Measurements from ENCODE around the gene JPT1. TPM values are rescaled to one million over a fixed set of nuclear protein-coding genes. Genes with fewer than 3 reads are reported as not detected.
A peak's percentile ranks its signal among the peaks of the same experiment; 100 is the strongest.
"Not testable (repeated sequence)": the region's sequence is repeated elsewhere in the genome, so short reads cannot be mapped to it uniquely, and the experiment has no call there.

Gene JPT1
- total RNA-seq, 1 donor: 189 TPM

DNA sequence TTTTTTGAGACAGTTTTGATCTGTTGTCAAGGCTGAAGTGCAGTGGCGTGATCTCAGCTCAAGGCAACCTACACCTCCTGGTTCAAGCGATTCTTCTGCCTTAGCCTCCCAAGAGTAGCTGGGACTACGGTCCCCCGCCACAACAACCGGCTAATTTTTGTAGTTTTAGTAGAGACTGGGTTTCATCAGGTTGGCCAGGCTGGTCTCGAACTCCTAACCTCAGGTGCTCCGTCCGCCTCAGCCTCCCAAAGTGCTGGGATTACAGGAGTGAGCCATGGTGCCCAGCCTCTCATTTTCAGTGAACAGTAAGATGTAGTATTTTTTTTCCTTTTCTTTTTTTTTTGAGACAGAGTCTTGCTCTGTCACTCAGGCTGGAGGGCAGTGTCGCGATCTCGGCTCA, 20.7 kb upstream of the JPT1 start:
- TF ChIP-seq, protein P1, sequence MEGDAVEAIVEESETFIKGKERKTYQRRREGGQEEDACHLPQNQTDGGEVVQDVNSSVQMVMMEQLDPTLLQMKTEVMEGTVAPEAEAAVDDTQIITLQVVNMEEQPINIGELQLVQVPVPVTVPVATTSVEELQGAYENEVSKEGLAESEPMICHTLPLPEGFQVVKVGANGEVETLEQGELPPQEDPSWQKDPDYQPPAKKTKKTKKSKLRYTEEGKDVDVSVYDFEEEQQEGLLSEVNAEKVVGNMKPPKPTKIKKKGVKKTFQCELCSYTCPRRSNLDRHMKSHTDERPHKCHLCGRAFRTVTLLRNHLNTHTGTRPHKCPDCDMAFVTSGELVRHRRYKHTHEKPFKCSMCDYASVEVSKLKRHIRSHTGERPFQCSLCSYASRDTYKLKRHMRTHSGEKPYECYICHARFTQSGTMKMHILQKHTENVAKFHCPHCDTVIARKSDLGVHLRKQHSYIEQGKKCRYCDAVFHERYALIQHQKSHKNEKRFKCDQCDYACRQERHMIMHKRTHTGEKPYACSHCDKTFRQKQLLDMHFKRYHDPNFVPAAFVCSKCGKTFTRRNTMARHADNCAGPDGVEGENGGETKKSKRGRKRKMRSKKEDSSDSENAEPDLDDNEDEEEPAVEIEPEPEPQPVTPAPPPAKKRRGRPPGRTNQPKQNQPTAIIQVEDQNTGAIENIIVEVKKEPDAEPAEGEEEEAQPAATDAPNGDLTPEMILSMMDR (IDR thresholded peaks at IDR 0.05; ENCODE audit: insufficient read depth, low read depth, low read length): no peak
- DNase-seq (ENCODE audit: low read depth): no peak
- H3K4me3 ChIP-seq (ENCODE audit: low read depth, low read length): no peak overlapping the region

DNA sequence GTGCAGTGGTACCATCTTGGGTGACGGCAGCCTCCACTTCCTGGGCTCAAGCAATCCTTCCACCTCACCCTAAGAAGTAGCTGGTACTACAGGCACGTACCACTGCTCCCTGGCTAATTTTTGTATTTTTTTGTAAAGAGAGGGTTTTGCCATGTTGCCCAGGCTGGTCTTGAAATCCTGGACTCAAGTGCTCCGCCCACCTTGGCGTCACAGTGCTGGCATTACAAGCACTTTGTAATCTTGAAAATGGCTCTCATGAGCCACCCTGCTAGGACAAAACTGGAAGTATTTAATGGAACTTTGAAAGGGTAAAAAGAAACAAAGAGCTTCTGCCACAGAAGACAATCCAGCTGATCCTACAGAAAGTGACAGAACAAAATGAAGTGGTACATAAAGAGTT, 19.2 kb upstream of the JPT1 start:
- TF ChIP-seq, protein P1 (IDR thresholded peaks at IDR 0.05; ENCODE audit: insufficient read depth, low read depth, low read length): no peak
- DNase-seq (ENCODE audit: low read depth): no peak

DNA sequence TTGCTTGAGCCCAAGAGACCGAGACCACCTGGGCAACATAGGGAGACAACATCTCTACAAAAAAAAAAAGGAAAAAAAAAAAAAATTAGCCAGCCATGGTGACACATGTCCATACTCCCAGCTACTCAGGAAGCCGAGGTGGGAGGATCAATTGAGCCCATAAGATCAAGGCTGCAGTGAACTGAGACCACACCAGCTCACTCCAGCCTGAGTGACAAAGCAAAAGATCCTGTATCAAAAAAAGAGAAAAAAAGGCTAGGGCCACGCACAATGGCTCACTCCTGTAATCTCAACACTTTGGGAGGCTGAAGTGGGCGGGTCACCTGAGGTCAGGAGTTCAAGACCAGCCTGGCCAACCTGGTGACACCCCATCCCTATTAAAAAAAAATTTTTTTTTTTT, 14.7 kb upstream of the JPT1 start:
- TF ChIP-seq, protein P1 (IDR thresholded peaks at IDR 0.05; ENCODE audit: insufficient read depth, low read depth, low read length): no peak
- no peak for DNase-seq (ENCODE audit: low read depth)
- H3K4me3 ChIP-seq (ENCODE audit: low read depth, low read length): no peak overlapping the region

More for the DNA sequence above, 19.2 kb upstream of the JPT1 start:
- no peak overlapping the region for H3K4me3 ChIP-seq (ENCODE audit: low read depth, low read length)

DNA sequence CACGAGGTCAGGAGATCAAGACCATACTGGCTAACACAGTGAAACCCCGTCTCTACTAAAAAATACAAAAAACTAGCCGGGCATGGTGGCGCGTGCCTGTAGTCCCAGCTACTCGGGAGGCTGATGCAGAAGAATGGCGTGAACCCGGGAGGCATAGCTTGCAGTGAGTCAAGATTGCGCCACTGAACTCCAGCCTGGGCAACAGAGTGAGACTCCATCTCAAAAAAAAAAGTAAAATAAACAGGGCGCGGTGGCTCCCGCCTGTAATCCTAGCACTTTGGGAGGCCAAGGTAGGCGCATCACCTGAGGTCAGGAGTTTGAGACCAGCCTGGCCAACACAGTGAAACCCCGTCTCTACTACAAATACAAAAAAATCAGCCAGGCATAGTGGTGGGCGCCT, 10.3 kb upstream of the JPT1 start:
- not testable (repeated sequence) for DNase-seq (ENCODE audit: low read depth); H3K4me3 ChIP-seq (ENCODE audit: low read depth, low read length)

DNA sequence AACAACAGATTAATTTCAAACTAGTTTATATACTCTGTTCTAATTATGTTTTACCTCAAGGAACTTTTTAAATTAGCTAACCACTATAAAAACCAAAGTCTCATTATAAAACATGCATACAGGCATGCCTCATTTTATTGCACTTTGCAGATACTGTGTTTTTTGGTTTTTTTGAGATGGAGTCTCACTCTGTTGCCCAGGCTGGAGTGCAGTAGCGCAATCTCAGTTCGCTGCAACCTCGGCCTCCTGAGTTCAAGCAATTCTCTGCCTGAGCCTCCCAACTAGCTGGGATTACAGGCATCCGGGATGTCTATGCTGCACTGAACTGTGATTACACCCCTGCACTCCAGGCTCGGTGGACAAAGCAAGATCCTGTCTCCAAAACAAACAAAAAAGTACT, 8.8 kb upstream of the JPT1 start:
- no peak for DNase-seq (ENCODE audit: low read depth)
- TF ChIP-seq, protein P1 (IDR thresholded peaks at IDR 0.05; ENCODE audit: insufficient read depth, low read depth, low read length): no peak
- H3K4me3 ChIP-seq (ENCODE audit: low read depth, low read length): no peak overlapping the region

DNA sequence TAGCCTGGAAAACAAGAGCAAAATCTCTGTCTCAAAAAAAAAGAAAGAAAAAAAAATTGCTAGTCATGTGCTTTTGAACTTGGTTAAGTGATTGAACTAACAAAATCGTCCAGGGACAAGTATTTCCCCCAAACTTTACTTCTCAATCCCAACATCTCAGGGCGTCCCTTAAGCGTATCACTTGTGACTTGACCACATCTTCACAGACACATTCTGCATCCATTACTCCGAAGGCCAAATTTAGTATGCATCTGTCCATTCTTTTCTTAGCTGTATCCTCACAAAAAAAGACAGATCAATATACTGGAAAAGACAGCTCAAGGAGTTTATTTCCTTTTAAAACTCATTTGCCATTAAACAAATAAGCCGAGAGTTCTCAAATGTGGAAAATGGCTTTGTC, 5.9 kb upstream of the JPT1 start:
- TF ChIP-seq, protein P1 (IDR thresholded peaks at IDR 0.05; ENCODE audit: insufficient read depth, low read depth, low read length): no peak
- no peak for DNase-seq (ENCODE audit: low read depth)

DNA sequence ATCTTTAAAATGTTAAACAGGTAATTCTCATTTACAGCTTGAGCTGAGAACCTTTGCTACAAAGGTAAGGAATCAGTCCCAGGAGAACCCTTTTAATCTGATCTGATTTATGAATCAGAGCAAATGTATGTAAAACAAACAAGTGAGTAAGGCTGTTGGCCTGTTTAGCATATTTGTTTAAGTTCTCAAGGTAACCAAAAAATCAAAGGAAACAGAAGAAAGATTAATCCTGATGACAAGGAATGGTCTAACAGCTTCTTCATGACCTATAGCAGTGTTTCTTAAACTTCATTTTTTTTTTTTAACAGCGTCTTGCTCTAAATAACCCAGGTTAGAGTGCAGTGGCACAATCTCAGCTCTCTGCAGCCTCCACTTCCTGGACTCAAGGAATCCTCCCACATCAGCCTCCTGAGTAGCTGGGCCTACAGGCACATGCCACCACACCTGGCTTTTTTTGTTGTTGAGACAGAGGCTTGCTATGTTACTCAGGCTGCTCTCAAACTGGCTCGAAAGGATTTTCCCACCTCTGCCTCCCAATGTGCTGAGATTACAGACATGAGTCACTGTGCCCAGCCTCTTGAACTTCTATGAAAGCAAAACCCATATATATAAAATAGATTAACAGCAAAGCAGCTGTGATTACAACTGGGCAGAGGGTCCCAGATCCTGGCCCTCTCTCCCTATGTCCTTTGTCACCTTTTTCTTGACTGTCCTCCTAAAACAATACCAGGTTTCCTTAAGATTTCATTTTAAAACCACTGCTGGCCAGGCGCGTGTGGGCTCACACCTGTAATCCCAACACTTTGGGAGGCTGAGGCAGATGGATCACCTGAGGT, 5.1 kb upstream of the JPT1 start:
- no peak overlapping the region for H3K4me3 ChIP-seq (ENCODE audit: low read depth, low read length)
- DNase-seq (ENCODE audit: low read depth): no peak
- TF ChIP-seq, protein P1 (IDR thresholded peaks at IDR 0.05; ENCODE audit: insufficient read depth, low read depth, low read length): no peak

More for the DNA sequence above, 5.9 kb upstream of the JPT1 start:
- H3K4me3 ChIP-seq (ENCODE audit: low read depth, low read length): no peak overlapping the region

DNA sequence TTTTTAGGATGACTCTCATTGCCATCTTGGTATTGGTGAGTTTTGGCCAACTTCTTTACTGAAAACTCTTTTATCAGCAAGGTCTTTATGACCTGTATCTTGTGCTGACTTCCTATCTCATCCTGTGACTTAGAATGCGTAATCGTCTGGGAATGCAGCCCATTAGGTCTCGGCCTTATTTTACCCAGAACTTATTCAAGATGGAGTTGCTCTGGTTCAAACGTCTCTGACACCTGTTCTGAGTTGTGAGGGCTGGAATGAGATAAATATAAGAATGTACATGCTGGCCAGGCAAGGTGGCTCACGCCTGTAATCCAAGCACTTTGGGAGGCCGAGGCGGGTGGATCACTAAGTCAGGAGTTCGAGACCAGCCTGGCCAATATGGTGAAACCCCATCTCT, 4.2 kb upstream of the JPT1 start:
- peak; percentile 45 for DNase-seq (ENCODE audit: low read depth)
- not testable (repeated sequence) for H3K4me3 ChIP-seq (ENCODE audit: low read depth, low read length)
